Sigmoid colon (tissue), 4 donors: ENCODE measurements around the gene TSSK2.

Source experiments
- EP300 ChIP-seq, 4 donors: sonication (generic); formaldehyde crosslinking; IDR thresholded peaks; one replicate each; pipeline ENCODE4 v1.6.1; 2017; ENCODE audit warnings: antibody characterized with exemption in 4 of 4
- POLR2A ChIP-seq, 2 donors: fragments of 450-650 bp; IDR thresholded peaks; one replicate each; pipeline ENCODE4 v1.6.1; 2016; ENCODE audit warnings: antibody characterized with exemption in 2 of 2, mild to moderate bottlenecking in 2 of 2, moderate library complexity in 2 of 2
- TF ChIP-seq, protein P1 (sequence below), 4 experiments: fragments of 450-650 bp in 3 of 4; fragments of 200-600 bp in 1 of 4; IDR thresholded peaks; one replicate each; pipeline ENCODE4 v1.5.1; 2016 to 2019; ENCODE audit warnings: antibody characterized with exemption in 4 of 4, mild to moderate bottlenecking in 3 of 4, moderate library complexity in 2 of 4

DNA sequence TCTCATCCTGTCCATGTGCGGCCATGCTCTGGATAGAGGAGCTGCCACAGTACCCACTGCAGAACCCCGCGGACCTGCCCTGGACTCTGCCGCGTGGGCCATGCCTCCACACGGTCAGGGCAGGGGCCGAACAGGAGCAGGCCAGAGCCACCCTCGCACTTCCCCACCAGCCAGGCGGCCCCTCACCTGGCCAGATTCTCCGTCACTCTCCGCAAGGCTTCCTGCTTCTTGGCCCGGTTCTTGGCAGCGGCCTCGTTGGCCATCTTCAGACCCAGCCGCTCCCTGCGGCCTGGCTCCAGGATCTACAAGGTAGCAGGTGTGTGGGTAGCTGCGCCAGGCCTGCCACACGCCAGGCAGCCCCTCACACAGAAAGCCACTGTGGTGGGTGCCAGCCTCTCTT is 3.8 kb downstream of the TSSK2 start:
- TF ChIP-seq POLR2A (IDR thresholded peaks at IDR 0.05) (no peak), EP300 (IDR thresholded peaks at IDR 0.05) (no peak)
- TF ChIP-seq, protein P1, sequence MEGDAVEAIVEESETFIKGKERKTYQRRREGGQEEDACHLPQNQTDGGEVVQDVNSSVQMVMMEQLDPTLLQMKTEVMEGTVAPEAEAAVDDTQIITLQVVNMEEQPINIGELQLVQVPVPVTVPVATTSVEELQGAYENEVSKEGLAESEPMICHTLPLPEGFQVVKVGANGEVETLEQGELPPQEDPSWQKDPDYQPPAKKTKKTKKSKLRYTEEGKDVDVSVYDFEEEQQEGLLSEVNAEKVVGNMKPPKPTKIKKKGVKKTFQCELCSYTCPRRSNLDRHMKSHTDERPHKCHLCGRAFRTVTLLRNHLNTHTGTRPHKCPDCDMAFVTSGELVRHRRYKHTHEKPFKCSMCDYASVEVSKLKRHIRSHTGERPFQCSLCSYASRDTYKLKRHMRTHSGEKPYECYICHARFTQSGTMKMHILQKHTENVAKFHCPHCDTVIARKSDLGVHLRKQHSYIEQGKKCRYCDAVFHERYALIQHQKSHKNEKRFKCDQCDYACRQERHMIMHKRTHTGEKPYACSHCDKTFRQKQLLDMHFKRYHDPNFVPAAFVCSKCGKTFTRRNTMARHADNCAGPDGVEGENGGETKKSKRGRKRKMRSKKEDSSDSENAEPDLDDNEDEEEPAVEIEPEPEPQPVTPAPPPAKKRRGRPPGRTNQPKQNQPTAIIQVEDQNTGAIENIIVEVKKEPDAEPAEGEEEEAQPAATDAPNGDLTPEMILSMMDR (IDR thresholded peaks at IDR 0.05): no peak
